Loucy (cell line): ENCODE measurements around the gene NAALADL2.

Experiments
- H2AFZ ChIP-seq: fragments of 200-600 bp; sonication (generic); 2 replicates; pipeline ENCODE4 v1.6.0; 2016; ENCODE audit warnings: antibody characterized with exemption, mild to moderate bottlenecking, low read length, moderate library complexity
- H3F3A ChIP-seq: fragments of 200-600 bp; 2 replicates; pipeline ENCODE4 v1.6.0; 2016; ENCODE audit warnings: antibody characterized with exemption, low read depth, mild to moderate bottlenecking
- H3K27me3 ChIP-seq: fragments of 200-600 bp; sonication (generic); 2 replicates; pipeline ENCODE4 v1.6.1; 2014; ENCODE audit warnings: low read length, mild to moderate bottlenecking; ENCODE audit not compliant: insufficient read depth, poor library complexity, severe bottlenecking
- H3K36me3 ChIP-seq: fragments of 200-600 bp; sonication (generic); 2 replicates; pipeline ENCODE4 v1.6.1; 2016; ENCODE audit warnings: low read length; ENCODE audit not compliant: insufficient read depth
- H3K4me1 ChIP-seq: fragments of 200-600 bp; sonication (generic); 2 replicates; pipeline ENCODE4 v1.5.1; 2014; ENCODE audit warnings: low read length, mild to moderate bottlenecking; ENCODE audit not compliant: insufficient read depth, poor library complexity, severe bottlenecking
- H3K4me2 ChIP-seq: fragments of 200-600 bp; sonication (generic); 2 replicates; pipeline ENCODE4 v1.6.0; 2014; ENCODE audit warnings: antibody characterized with exemption, low read length, low read depth, mild to moderate bottlenecking; ENCODE audit not compliant: poor library complexity, severe bottlenecking
- H3K4me3 ChIP-seq: fragments of 200-600 bp; sonication (generic); 2 replicates; pipeline ENCODE4 v1.5.1; 2014; ENCODE audit warnings: low read length, mild to moderate bottlenecking, mixed read lengths; ENCODE audit not compliant: poor library complexity, severe bottlenecking
- H3K79me2 ChIP-seq: fragments of 200-600 bp; sonication (generic); 2 replicates; pipeline ENCODE4 v1.6.1; 2014; ENCODE audit warnings: low read length; ENCODE audit not compliant: insufficient read depth
- H3K9ac ChIP-seq: fragments of 200-600 bp; sonication (generic); 2 replicates; pipeline ENCODE4 v1.6.0; 2014; ENCODE audit warnings: mild to moderate bottlenecking, low read depth, low read length, moderate library complexity; ENCODE audit not compliant: poor library complexity, severe bottlenecking
- H3K9me2 ChIP-seq: fragments of 200-600 bp; sonication (generic); replicated peaks from 2 replicates; pipeline ENCODE4 v1.6.1; 2016; ENCODE audit warnings: low read depth, low read length, mixed read lengths
- H3K9me3 ChIP-seq: fragments of 200-600 bp; sonication (generic); 2 replicates; pipeline ENCODE4 v1.6.1; 2014; ENCODE audit warnings: mild to moderate bottlenecking, antibody characterized with exemption, low read length, low read depth; ENCODE audit not compliant: insufficient read depth
- H4K20me1 ChIP-seq: fragments of 200-600 bp; sonication (generic); 2 replicates; pipeline ENCODE4 v1.6.0; 2014; ENCODE audit warnings: antibody characterized with exemption, low read length, mild to moderate bottlenecking; ENCODE audit not compliant: insufficient read depth, poor library complexity, severe bottlenecking
- EZH2phosphoT487 ChIP-seq: fragments of 200-600 bp; IDR thresholded peaks from 2 replicates; pipeline ENCODE4 v1.6.1; 2018; ENCODE audit warnings: antibody characterized with exemption, mild to moderate bottlenecking, moderate library complexity, borderline replicate concordance
- TF ChIP-seq, protein P1 (sequence below): fragments of 200-600 bp; sonication (generic); conservative IDR thresholded peaks from 2 replicates; pipeline ENCODE4 v1.5.1; 2014; ENCODE audit warnings: mild to moderate bottlenecking, antibody characterized with exemption, low read length

The NAALADL2 gene

DNA sequence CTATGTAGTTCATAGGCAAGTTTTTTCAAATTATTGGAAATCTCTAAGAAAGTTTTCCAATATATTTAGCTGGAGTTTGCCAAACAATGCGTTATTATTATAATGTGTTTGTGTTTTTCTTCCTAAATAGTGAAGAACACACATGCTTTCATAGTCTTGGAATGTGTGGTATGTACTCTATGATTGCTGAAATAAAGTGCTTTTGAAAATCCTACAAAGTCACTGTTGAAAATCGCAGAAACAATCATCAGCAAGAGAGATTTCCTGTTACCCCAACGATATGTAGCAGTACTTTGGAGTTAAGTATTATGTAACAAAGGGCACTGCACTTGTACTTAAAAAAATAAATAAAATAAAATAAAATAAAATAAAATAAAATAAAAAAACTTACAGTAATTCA lies 796.2 kb downstream of the NAALADL2 start:
- no peak overlapping the region for H3K9ac ChIP-seq
- H3K9me3 ChIP-seq = no peaks in the 10 kb centered on the region
- H3F3A ChIP-seq = no peaks in the 10 kb centered on the region
- H2AFZ ChIP-seq = no peak overlapping the region
- 0 out of 2 replicates have a peak, but pooled peaks cover 6% of the 10 kb centered on the region for H3K9me2 ChIP-seq
- no peaks in the 10 kb centered on the region for H3K4me1 ChIP-seq
- no peaks in the 10 kb centered on the region for H3K36me3 ChIP-seq
- no peak overlapping the region for H3K4me3 ChIP-seq
- TF ChIP-seq, protein P1, sequence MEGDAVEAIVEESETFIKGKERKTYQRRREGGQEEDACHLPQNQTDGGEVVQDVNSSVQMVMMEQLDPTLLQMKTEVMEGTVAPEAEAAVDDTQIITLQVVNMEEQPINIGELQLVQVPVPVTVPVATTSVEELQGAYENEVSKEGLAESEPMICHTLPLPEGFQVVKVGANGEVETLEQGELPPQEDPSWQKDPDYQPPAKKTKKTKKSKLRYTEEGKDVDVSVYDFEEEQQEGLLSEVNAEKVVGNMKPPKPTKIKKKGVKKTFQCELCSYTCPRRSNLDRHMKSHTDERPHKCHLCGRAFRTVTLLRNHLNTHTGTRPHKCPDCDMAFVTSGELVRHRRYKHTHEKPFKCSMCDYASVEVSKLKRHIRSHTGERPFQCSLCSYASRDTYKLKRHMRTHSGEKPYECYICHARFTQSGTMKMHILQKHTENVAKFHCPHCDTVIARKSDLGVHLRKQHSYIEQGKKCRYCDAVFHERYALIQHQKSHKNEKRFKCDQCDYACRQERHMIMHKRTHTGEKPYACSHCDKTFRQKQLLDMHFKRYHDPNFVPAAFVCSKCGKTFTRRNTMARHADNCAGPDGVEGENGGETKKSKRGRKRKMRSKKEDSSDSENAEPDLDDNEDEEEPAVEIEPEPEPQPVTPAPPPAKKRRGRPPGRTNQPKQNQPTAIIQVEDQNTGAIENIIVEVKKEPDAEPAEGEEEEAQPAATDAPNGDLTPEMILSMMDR = no peak
- TF ChIP-seq EZH2phosphoT487 = no peak
- no peak overlapping the region for H3K4me2 ChIP-seq
- no peaks in the 10 kb centered on the region for H4K20me1 ChIP-seq
- H3K79me2 ChIP-seq = no peaks in the 10 kb centered on the region
- H3K27me3 ChIP-seq = no peaks in the 10 kb centered on the region

DNA sequence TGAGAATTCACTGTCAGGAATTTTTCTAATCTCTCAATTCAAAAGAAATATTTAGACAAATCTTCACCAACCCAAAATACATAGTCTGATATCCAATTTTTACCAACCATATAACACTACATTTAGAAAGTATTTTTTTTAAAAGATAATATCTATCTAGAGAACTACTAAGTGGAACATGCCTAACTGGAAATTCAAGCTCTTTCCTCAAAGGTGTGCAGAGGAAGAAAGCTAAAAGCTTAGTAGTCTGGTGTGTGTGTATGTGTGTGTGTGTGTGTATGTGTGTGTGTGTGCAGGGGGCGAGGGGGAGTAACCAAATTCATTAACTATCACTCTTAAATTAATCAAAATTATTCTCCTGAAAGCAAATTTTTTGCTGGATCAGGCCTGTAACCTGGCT lies 797.3 kb downstream of the NAALADL2 start:
- Histone ChIP-seq H3K4me3 (no peak overlapping the region), H4K20me1 (no peaks in the 10 kb centered on the region), H3K4me2 (no peak overlapping the region), H3K79me2 (no peaks in the 10 kb centered on the region), H3K27me3 (no peaks in the 10 kb centered on the region), H3K9ac (no peak overlapping the region), H3K36me3 (no peaks in the 10 kb centered on the region), H3F3A (no peaks in the 10 kb centered on the region), H3K9me3 (no peaks in the 10 kb centered on the region), H2AFZ (no peak overlapping the region), H3K9me2 (0 out of 2 replicates have a peak, but pooled peaks cover 5% of the 10 kb centered on the region), H3K4me1 (no peaks in the 10 kb centered on the region)
- no peak for TF ChIP-seq EZH2phosphoT487
- TF ChIP-seq, protein P1 = no peak

DNA sequence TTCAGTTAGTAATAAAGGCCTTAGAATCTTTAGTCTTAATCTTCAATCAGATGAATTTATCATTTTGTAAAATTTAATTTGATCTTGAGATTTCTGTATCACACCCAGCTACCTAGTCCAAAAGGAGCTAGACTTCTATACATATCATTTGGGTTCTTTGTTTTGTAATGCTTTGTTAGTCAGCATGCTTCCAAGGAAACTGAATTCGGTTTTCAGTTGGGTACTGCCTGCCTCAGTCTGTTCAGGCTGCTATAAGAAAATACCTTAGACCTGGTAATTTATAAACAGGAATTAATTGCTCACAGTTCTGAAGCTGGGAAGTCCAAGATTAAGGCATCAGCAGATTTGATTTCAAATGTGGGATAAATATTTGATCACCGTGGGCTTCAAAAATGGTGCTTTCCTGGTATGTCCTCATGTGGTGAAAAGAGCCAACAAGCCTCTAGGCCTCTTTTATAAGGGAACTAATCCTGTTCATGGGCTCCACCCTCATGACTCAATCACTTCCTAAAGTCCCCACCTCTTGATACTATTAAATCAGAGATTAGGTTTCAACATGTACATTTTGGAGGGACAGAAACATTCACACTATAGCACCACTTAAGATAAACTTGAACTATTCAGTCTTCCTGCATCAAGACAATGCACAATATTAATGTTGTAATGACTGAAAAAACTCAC lies 800.7 kb downstream of the NAALADL2 start:
- H3K4me3 ChIP-seq = no peak overlapping the region
- H3K4me1 ChIP-seq = no peaks in the 10 kb centered on the region
- H3K36me3 ChIP-seq = no peaks in the 10 kb centered on the region
- no peaks in the 10 kb centered on the region for H3K9me2 ChIP-seq
- TF ChIP-seq EZH2phosphoT487 = no peak
- TF ChIP-seq, protein P1 = no peak
- no peak overlapping the region for H3K9ac ChIP-seq
- no peaks in the 10 kb centered on the region for H3K27me3 ChIP-seq
- H2AFZ ChIP-seq = no peak overlapping the region
- no peaks in the 10 kb centered on the region for H3K9me3 ChIP-seq
- H4K20me1 ChIP-seq = no peaks in the 10 kb centered on the region
- H3K79me2 ChIP-seq = no peaks in the 10 kb centered on the region
- H3F3A ChIP-seq = no peaks in the 10 kb centered on the region
- no peak overlapping the region for H3K4me2 ChIP-seq
